MCF 10A (cell line): Measurements from ENCODE around the gene PRMT2. TPM values are rescaled to one million over a fixed set of nuclear protein-coding genes. Genes with fewer than 3 reads are reported as not detected.

Source experiments
- BruUV-seq: library from RNA; stranded (reverse); fragments of 400-500 nt; replicated peaks from 2 replicates; lab custom pipeline; 2021; lab: Mats Ljungman, UMichigan
- CTCF ChIA-PET: fragments of 300-600 bp; sonication (Branson Sonifier 250); formaldehyde crosslinking; extraction: SDS; loops from one replicate; lab custom pipeline; 2021; ENCODE audit warnings: antibody characterized with exemption, inconsistent platforms; lab: Yijun Ruan, JAX
- POLR2A ChIA-PET: fragments of 300-600, 350-650 bp; sonication (Branson Sonifier 250); formaldehyde crosslinking; extraction: SDS; loops from one replicate; lab custom pipeline; 2020; ENCODE audit warnings: antibody characterized with exemption, inconsistent platforms; lab: Yijun Ruan, JAX
- DNase-seq: peaks from one replicate; pipeline ENCODE4 v3.0.0-alpha.2; 2018; ENCODE audit not compliant: unreplicated experiment
- H3K27ac Mint-ChIP-seq: one replicate; pipeline ENCODE4 v1.8.0; 2022; ENCODE audit warnings: mild to moderate bottlenecking, low read depth, mixed read lengths; ENCODE audit not compliant: unreplicated experiment
- H3K27me3 Mint-ChIP-seq: one replicate; pipeline ENCODE4 v1.8.0; 2022; ENCODE audit warnings: mixed read lengths; ENCODE audit not compliant: insufficient read depth, unreplicated experiment
- H3K36me3 Mint-ChIP-seq: one replicate; pipeline ENCODE4 v1.8.0; 2022; ENCODE audit warnings: mild to moderate bottlenecking, moderate library complexity, mixed read lengths; ENCODE audit not compliant: insufficient read depth, unreplicated experiment
- H3K4me1 Mint-ChIP-seq: one replicate; pipeline ENCODE4 v1.8.0; 2022; ENCODE audit warnings: mixed read lengths; ENCODE audit not compliant: insufficient read depth, unreplicated experiment
- H3K4me3 Mint-ChIP-seq: one replicate; pipeline ENCODE4 v1.8.0; 2022; ENCODE audit warnings: mild to moderate bottlenecking, moderate library complexity, mixed read lengths; ENCODE audit not compliant: unreplicated experiment
- H3K9me3 Mint-ChIP-seq: one replicate; pipeline ENCODE4 v1.8.0; 2022; ENCODE audit warnings: mixed read lengths; ENCODE audit not compliant: unreplicated experiment
- intact Hi-C: fragments of 100-400 bp; cut with micrococcal nuclease; formaldehyde crosslinking; loops from 2 replicates; pipeline ENCODE4 v1.14.1; 2022
- total RNA-seq: library from RNA; stranded (reverse); gene quantifications from 2 replicates; pipeline ENCODE4 v1.2.3, GENCODE V29; 2022
- TF ChIP-seq, protein P1 (sequence below): fragments of 200-600 bp; IDR thresholded peaks from one replicate; pipeline ENCODE4 v1.8.0; 2022; ENCODE audit warnings: antibody characterized with exemption, mild to moderate bottlenecking; ENCODE audit not compliant: unreplicated experiment

Gene PRMT2
- total RNA-seq, 1 experiment from 2014 or later = 60.2 TPM

GRCh38 chr21:46621457-46622182, 13.9 kb upstream of the PRMT2 start:
- no TSS peak for BruUV-seq
- H3K9me3 Mint-ChIP-seq = peaks cover 4% of the 10 kb centered on the region
- peaks cover 26% of the 10 kb centered on the region for H3K27me3 Mint-ChIP-seq
- ChIA-PET POLR2A (interaction anchor here (0.6 to 1.2 kb wide), 2 partner anchors 10 to 14 kb away, joined by 4 to 8 read pairs; partner anchors contain the start of gene PRMT2), CTCF (no interaction called here)
- no peaks in the 10 kb centered on the region for H3K4me1 Mint-ChIP-seq
- TF ChIP-seq, protein P1, sequence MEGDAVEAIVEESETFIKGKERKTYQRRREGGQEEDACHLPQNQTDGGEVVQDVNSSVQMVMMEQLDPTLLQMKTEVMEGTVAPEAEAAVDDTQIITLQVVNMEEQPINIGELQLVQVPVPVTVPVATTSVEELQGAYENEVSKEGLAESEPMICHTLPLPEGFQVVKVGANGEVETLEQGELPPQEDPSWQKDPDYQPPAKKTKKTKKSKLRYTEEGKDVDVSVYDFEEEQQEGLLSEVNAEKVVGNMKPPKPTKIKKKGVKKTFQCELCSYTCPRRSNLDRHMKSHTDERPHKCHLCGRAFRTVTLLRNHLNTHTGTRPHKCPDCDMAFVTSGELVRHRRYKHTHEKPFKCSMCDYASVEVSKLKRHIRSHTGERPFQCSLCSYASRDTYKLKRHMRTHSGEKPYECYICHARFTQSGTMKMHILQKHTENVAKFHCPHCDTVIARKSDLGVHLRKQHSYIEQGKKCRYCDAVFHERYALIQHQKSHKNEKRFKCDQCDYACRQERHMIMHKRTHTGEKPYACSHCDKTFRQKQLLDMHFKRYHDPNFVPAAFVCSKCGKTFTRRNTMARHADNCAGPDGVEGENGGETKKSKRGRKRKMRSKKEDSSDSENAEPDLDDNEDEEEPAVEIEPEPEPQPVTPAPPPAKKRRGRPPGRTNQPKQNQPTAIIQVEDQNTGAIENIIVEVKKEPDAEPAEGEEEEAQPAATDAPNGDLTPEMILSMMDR = no peak
- no peak for DNase-seq
- intact Hi-C loops = no loop called here
- H3K4me3 Mint-ChIP-seq = no peak overlapping the region
- H3K36me3 Mint-ChIP-seq = no peaks in the 10 kb centered on the region
- no peak overlapping the region for H3K27ac Mint-ChIP-seq

GRCh38 chr21:46622226-46622625, 13.2 kb upstream of the PRMT2 start:
- Mint-ChIP-seq H3K4me3 (no peak overlapping the region), H3K9me3 (peaks cover 4% of the 10 kb centered on the region), H3K36me3 (no peaks in the 10 kb centered on the region), H3K27me3 (peaks cover 21% of the 10 kb centered on the region), H3K4me1 (no peaks in the 10 kb centered on the region), H3K27ac (no peak overlapping the region)
- DNase-seq = no peak
- BruUV-seq = no TSS peak
- ChIA-PET CTCF (no interaction called here), POLR2A (interaction anchor here (0.6 kb wide), 1 partner anchor 9 kb away, joined by 4 read pairs; no protein-coding TSS in a partner anchor)
- TF ChIP-seq, protein P1 = no peak
- intact Hi-C loops = no loop called here

DNA sequence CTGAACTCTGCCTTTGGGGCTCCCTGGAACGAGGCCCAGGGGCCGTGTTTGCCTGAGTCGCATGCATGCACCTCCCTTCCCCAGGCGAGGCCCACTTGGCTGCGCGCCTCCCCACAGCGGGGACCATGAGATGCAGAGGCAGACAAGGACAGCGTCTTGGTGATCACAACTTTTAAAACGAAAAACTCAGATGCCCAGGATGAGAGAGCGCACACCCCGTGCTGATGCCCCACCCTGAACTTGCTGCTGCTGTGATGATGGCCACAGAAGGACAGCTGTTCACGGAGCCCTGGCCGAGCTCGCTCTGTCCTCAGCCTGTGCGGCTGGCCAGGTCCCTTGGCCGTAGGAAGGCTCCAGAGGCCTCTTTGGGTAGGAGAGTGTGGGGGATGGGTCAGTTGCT, 11.4 kb upstream of the PRMT2 start:
- POLR2A ChIA-PET = no interaction called here
- Mint-ChIP-seq H3K9me3 (peaks cover 4% of the 10 kb centered on the region), H3K27me3 (peaks cover 20% of the 10 kb centered on the region), H3K4me1 (no peaks in the 10 kb centered on the region), H3K27ac (no peak overlapping the region), H3K36me3 (no peaks in the 10 kb centered on the region), H3K4me3 (no peak overlapping the region)
- no TSS peak for BruUV-seq
- CTCF ChIA-PET = interaction anchor here (0.5 kb wide), 1 partner anchor 33 kb away, joined by 3 read pairs; no protein-coding TSS in a partner anchor
- no peak for DNase-seq
- TF ChIP-seq, protein P1 = no peak
- intact Hi-C loops = no loop called here

DNA sequence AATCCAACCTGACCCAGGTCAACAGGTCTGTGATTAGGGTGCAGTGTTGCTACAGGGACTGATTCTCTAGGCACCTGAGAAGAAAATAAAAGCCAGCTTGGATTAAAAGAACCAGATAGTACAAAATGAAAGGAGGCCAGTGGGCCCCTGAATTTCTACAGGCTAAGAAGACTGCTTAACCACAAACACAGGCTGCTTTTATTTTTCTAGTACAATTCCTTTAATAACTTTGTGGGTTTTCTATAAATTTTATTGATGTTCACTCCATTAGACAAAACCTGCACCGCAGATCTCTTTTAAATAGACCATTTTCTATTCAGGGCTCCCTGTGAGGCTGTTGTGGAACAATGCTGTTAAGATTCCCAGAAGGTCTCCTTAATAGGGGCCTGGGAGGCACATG, 9.7 kb upstream of the PRMT2 start:
- DNase-seq = no peak
- BruUV-seq = no TSS peak
- peaks cover 14% of the 10 kb centered on the region for H3K27me3 Mint-ChIP-seq
- no peak overlapping the region for H3K4me3 Mint-ChIP-seq
- peaks cover 4% of the 10 kb centered on the region for H3K9me3 Mint-ChIP-seq
- H3K4me1 Mint-ChIP-seq = no peaks in the 10 kb centered on the region
- ChIA-PET POLR2A (no interaction called here), CTCF (interaction anchor here (0.5 kb wide), 1 partner anchor 86 kb away, joined by 3 read pairs; no protein-coding TSS in a partner anchor)
- no peak overlapping the region for H3K27ac Mint-ChIP-seq
- intact Hi-C loops = no loop called here
- H3K36me3 Mint-ChIP-seq = no peaks in the 10 kb centered on the region
- TF ChIP-seq, protein P1 = no peak
